Nephron (organoid): Measurements from ENCODE around the gene GPRIN2.
A peak's percentile ranks its signal among the peaks of the same experiment; 100 is the strongest.

Experiments used
- H3K27ac Mint-ChIP-seq, 3 experiments: 2 replicates each; pipeline ENCODE4 v1.8.0; 2020; ENCODE audit warnings: mixed read lengths in 3 of 3, mild to moderate bottlenecking in 2 of 3, moderate library complexity in 1 of 3
- H3K27me3 Mint-ChIP-seq: 2 replicates; pipeline ENCODE4 v1.8.0; 2021; ENCODE audit warnings: low read depth, mild to moderate bottlenecking, moderate library complexity, mixed read lengths
- H3K36me3 Mint-ChIP-seq: 2 replicates; pipeline ENCODE4 v1.8.0; 2020; ENCODE audit warnings: low read depth, mixed read lengths
- H3K4me1 Mint-ChIP-seq: 2 replicates; pipeline ENCODE4 v1.8.0; 2020; ENCODE audit warnings: mixed read lengths
- H3K4me3 Mint-ChIP-seq, 3 experiments: 2 replicates each; pipeline ENCODE4 v1.8.0; 2020; ENCODE audit warnings: mild to moderate bottlenecking in 3 of 3, mixed read lengths in 3 of 3, moderate library complexity in 2 of 3
- H3K9me3 Mint-ChIP-seq: 2 replicates; pipeline ENCODE4 v1.8.0; 2020; ENCODE audit warnings: mixed read lengths
- CTCF ChIP-seq, 3 experiments: fragments of 200-600 bp; sonication (generic); IDR thresholded peaks; one replicate each; pipeline ENCODE4 v1.5.0; 2021; ENCODE audit warnings: antibody characterized with exemption in 3 of 3; ENCODE audit not compliant: unreplicated experiment in 3 of 3

The GPRIN2 gene

GRCh38 chr10:46557319-46558121 is 1.1 kb upstream of the GPRIN2 start:
- H3K27ac Mint-ChIP-seq, result no peak overlapping the region

GRCh38 chr10:46555713-46556514 is 544 bp downstream of the GPRIN2 start:
- no peak for TF ChIP-seq CTCF (IDR thresholded peaks at IDR 0.05; ENCODE audit: unreplicated experiment in 3 of 3)
- Mint-ChIP-seq H3K27me3 (no peaks in the 10 kb centered on the region), H3K4me3 (peak overlapping the region in 1 of 3 experiments; percentile 84), H3K27ac (no peak overlapping the region), H3K36me3 (no peaks in the 10 kb centered on the region), H3K9me3 (no peaks in the 10 kb centered on the region), H3K4me1 (no peaks in the 10 kb centered on the region)

More at GRCh38 chr10:46557319-46558121, 1.1 kb upstream of the GPRIN2 start:
- H3K4me1 Mint-ChIP-seq, result no peaks in the 10 kb centered on the region
- TF ChIP-seq CTCF (IDR thresholded peaks at IDR 0.05; ENCODE audit: unreplicated experiment in 3 of 3), result no peak
- no peaks in the 10 kb centered on the region for H3K27me3 Mint-ChIP-seq
- no peaks in the 10 kb centered on the region for H3K36me3 Mint-ChIP-seq
- H3K4me3 Mint-ChIP-seq, result peak overlapping the region in 2 of 3 experiments; percentile 83 to 89
- H3K9me3 Mint-ChIP-seq, result no peaks in the 10 kb centered on the region

- Mint-ChIP-seq H3K27me3 (no peaks in the 10 kb centered on the region), H3K27ac (no peak overlapping the region), H3K4me1 (no peaks in the 10 kb centered on the region), H3K4me3 (no peak overlapping the region), H3K9me3 (no peaks in the 10 kb centered on the region), H3K36me3 (no peaks in the 10 kb centered on the region)
- no peak for TF ChIP-seq CTCF (IDR thresholded peaks at IDR 0.05; ENCODE audit: unreplicated experiment in 3 of 3)
These were observed 1.1 kb downstream of the GPRIN2 start for GRCh38 chr10:46555366-46555712.

- TF ChIP-seq CTCF (IDR thresholded peaks at IDR 0.05; ENCODE audit: unreplicated experiment in 3 of 3), result no peak
- H3K4me3 Mint-ChIP-seq, result no peak overlapping the region
- no peaks in the 10 kb centered on the region for H3K36me3 Mint-ChIP-seq
- H3K4me1 Mint-ChIP-seq, result no peaks in the 10 kb centered on the region
- no peaks in the 10 kb centered on the region for H3K27me3 Mint-ChIP-seq
- H3K27ac Mint-ChIP-seq, result no peak overlapping the region
- H3K9me3 Mint-ChIP-seq, result no peaks in the 10 kb centered on the region
These were observed 2.2 kb downstream of the GPRIN2 start for GRCh38 chr10:46554166-46554781.

GRCh38 chr10:46553238-46554049 is 3.0 kb downstream of the GPRIN2 start:
- Mint-ChIP-seq H3K27ac (no peak overlapping the region), H3K4me3 (no peak overlapping the region), H3K9me3 (no peaks in the 10 kb centered on the region), H3K36me3 (no peaks in the 10 kb centered on the region), H3K4me1 (no peaks in the 10 kb centered on the region), H3K27me3 (no peaks in the 10 kb centered on the region)
- no peak for TF ChIP-seq CTCF (IDR thresholded peaks at IDR 0.05; ENCODE audit: unreplicated experiment in 3 of 3)
